Natural killer cell (primary cell): ENCODE data around the gene RASGRP2. TPM values are rescaled to one million over a fixed set of nuclear protein-coding genes. Genes with fewer than 3 reads are reported as not detected.

Experiments used
- ATAC-seq, 3 donors: fragments of 150-1000 bp in 2 of 3; fragments of 200-7000 bp in 1 of 3; cut with Tn5 transposase; 1 replicate in 1 of 3; 2 replicates in 2 of 3; pipeline ENCODE4 v1.10.0; 2021; ENCODE audit warnings: mild to moderate bottlenecking in 2 of 3, moderate library complexity in 2 of 3
- DNase-seq, 2 donors: peaks; one replicate each; pipeline versions ENCODE4 v3.0.0 to v3.0.0-alpha.2; 2013 to 2021; ENCODE audit warnings: mixed read lengths in 1 of 2
- H3K27ac ChIP-seq: one replicate; pipeline ENCODE4 v1.5.1; 2013; ENCODE audit warnings: mild to moderate bottlenecking, low read length
- H3K27me3 ChIP-seq: one replicate; pipeline ENCODE4 v1.6.1; 2013; ENCODE audit warnings: low read length; ENCODE audit not compliant: control insufficient read depth, insufficient read depth
- H3K36me3 ChIP-seq: one replicate; pipeline ENCODE4 v1.6.1; 2013; ENCODE audit warnings: low read length; ENCODE audit not compliant: control insufficient read depth, insufficient read depth
- H3K4me1 ChIP-seq: one replicate; pipeline ENCODE4 v1.6.1; 2013; ENCODE audit warnings: low read length; ENCODE audit not compliant: control insufficient read depth, insufficient read depth
- H3K4me3 ChIP-seq: one replicate; pipeline ENCODE4 v1.5.1; 2013; ENCODE audit warnings: low read length
- H3K9me3 ChIP-seq: one replicate; pipeline ENCODE4 v1.6.1; 2013; ENCODE audit warnings: low read length; ENCODE audit not compliant: control insufficient read depth, insufficient read depth
- H3K27ac Mint-ChIP-seq, 2 donors: one replicate each; pipeline ENCODE4 v1.8.0; 2022; ENCODE audit warnings: mild to moderate bottlenecking in 2 of 2, mixed read lengths in 2 of 2, moderate library complexity in 1 of 2
- H3K27me3 Mint-ChIP-seq, 2 donors: one replicate each; pipeline ENCODE4 v1.8.0; 2022; ENCODE audit warnings: low read depth in 2 of 2, mixed read lengths in 2 of 2
- H3K36me3 Mint-ChIP-seq: one replicate; pipeline ENCODE4 v1.8.0; 2022; ENCODE audit warnings: mixed read lengths
- H3K4me1 Mint-ChIP-seq, 2 donors: one replicate each; pipeline ENCODE4 v1.8.0; 2022; ENCODE audit warnings: mixed read lengths in 2 of 2
- H3K4me3 Mint-ChIP-seq: one replicate; pipeline ENCODE4 v1.8.0; 2022; ENCODE audit warnings: mild to moderate bottlenecking, moderate library complexity, mixed read lengths
- H3K9me3 Mint-ChIP-seq, 2 donors: one replicate each; pipeline ENCODE4 v1.8.0; 2022; ENCODE audit warnings: mixed read lengths in 2 of 2
- WGBS: methylation state at CpG from one replicate; pipeline ENCODE4 v1.1.7; 2013; ENCODE audit warnings: missing lambda C conversion rate; ENCODE audit not compliant: insufficient coverage; 5-methylcytosine and 5-hydroxymethylcytosine counted together
- intact Hi-C: fragments of 100-400 bp; cut with micrococcal nuclease; formaldehyde crosslinking; loops from one replicate; pipeline ENCODE4 v1.14.2; 2022
- total RNA-seq, 4 donors: library from RNA; stranded (reverse); fragments of 120-200 nt in 1 of 4; gene quantifications; one replicate each; pipeline versions ENCODE4 v1.2.3 to v1.2.4, GENCODE V29; 2013 to 2022
- TF ChIP-seq, protein P1 (sequence below): fragments of 200-600 bp; IDR thresholded peaks from one replicate; pipeline ENCODE4 v1.8.0; 2022; ENCODE audit warnings: antibody characterized with exemption

RASGRP2 gene
- total RNA-seq, 3 donors from 2014 or later (not counting 1 experiment from before 2014, with no cell fraction given): 371 to 417 (median 394) TPM

DNA sequence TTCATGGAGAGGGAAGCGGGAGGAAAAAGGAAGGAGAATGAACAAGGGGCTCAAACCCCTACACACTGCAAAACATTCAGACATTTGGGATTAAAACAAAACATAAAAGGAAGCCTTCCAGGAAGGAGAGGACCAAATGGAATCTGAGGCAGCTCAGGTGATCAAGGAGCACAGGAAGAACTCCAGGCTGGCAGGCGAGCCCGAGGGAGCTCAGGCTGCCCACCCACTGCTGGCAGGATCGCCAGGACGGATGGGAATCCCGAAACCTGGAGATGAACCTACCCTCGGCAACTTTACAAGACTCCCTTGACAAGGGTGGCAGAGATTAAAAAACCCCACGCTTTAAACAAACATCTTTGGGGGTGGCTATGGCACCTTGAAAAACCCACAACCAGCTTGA lies 20.8 kb upstream of the RASGRP2 start:
- WGBS: 68% methylated on average over 7 of the region's 8 CpGs
- Mint-ChIP-seq H3K4me3 (peak overlapping the region; percentile 83), H3K9me3 (no peaks in the 10 kb centered on the region), H3K4me1 (peaks cover 84 to 91% of the 10 kb centered on the region in 2 donors), H3K36me3 (peaks cover 27% of the 10 kb centered on the region), H3K27me3 (no peaks in the 10 kb centered on the region), H3K27ac (peak overlapping the region; percentile 95 to 96)
- intact Hi-C loops: loop anchor here (2.0 kb wide), 1 partner anchor 14 kb away; the partner anchor contains the start of gene SF1
- ATAC-seq (no peak), DNase-seq (no peak)
- Histone ChIP-seq H3K4me3 (no peak overlapping the region), H3K36me3 (peaks cover 56% of the 10 kb centered on the region), H3K9me3 (no peaks in the 10 kb centered on the region), H3K4me1 (peaks cover 86% of the 10 kb centered on the region), H3K27ac (peak overlapping the region; percentile 59), H3K27me3 (no peaks in the 10 kb centered on the region)
- TF ChIP-seq, protein P1, sequence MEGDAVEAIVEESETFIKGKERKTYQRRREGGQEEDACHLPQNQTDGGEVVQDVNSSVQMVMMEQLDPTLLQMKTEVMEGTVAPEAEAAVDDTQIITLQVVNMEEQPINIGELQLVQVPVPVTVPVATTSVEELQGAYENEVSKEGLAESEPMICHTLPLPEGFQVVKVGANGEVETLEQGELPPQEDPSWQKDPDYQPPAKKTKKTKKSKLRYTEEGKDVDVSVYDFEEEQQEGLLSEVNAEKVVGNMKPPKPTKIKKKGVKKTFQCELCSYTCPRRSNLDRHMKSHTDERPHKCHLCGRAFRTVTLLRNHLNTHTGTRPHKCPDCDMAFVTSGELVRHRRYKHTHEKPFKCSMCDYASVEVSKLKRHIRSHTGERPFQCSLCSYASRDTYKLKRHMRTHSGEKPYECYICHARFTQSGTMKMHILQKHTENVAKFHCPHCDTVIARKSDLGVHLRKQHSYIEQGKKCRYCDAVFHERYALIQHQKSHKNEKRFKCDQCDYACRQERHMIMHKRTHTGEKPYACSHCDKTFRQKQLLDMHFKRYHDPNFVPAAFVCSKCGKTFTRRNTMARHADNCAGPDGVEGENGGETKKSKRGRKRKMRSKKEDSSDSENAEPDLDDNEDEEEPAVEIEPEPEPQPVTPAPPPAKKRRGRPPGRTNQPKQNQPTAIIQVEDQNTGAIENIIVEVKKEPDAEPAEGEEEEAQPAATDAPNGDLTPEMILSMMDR: no peak

- H3K27ac ChIP-seq: peak overlapping the region; percentile 59
- ATAC-seq: peak; percentile 49 to 58 (median 56)
- H3K27me3 Mint-ChIP-seq: no peaks in the 10 kb centered on the region
- H3K27ac Mint-ChIP-seq: peak overlapping the region; percentile 95 to 96
- H3K36me3 Mint-ChIP-seq: peaks cover 21% of the 10 kb centered on the region
- H3K36me3 ChIP-seq: peaks cover 50% of the 10 kb centered on the region
- peak; percentile 58 to 82 for DNase-seq
- H3K9me3 ChIP-seq: no peaks in the 10 kb centered on the region
- H3K4me3 ChIP-seq: peak overlapping the region; percentile 9
- TF ChIP-seq, protein P1: no peak
- WGBS: 9% methylated on average over 9 of the region's 11 CpGs
- intact Hi-C loops: loop anchor here (2.0 kb wide), 1 partner anchor 15 kb away; the partner anchor contains the start of gene SF1
- H3K4me1 Mint-ChIP-seq: peaks cover 85 to 92% of the 10 kb centered on the region in 2 donors
- peak overlapping the region; percentile 83 for H3K4me3 Mint-ChIP-seq
- H3K27me3 ChIP-seq: no peaks in the 10 kb centered on the region
- no peaks in the 10 kb centered on the region for H3K9me3 Mint-ChIP-seq
- H3K4me1 ChIP-seq: peaks cover 92% of the 10 kb centered on the region
These were observed 20.2 kb upstream of the RASGRP2 start for GRCh38 chr11:64764040-64764611.

DNA sequence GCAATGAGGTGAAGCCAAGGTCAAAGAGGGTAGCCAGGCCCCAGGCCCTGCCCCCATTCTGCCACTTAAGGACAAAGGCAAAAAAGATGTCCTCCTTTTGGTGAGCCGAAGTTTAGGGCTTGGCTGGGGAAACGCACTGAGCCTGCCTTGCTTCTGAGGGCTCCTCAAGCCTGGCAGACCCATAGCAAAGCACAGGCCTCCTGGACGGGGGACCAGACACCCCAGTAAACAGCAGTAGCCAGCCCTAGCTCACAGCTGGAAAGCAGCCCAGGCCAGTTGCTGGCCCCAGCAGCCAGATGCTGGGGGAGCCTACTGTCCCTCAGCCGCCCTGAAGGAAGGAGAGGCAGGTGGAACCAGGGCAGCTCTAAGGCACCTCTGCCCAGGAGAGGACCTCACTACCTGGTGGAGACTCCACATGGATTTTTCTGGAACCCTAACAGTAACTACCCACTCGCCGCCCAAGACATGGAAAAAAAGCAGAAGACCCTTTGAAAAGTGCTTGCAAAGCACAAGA lies 19.6 kb upstream of the RASGRP2 start:
- Mint-ChIP-seq H3K4me1 (peaks cover 84 to 89% of the 10 kb centered on the region in 2 donors), H3K36me3 (peaks cover 16% of the 10 kb centered on the region), H3K9me3 (no peaks in the 10 kb centered on the region), H3K27me3 (no peaks in the 10 kb centered on the region), H3K4me3 (peak overlapping the region; percentile 83), H3K27ac (peak overlapping the region; percentile 95 to 96)
- no peaks in the 10 kb centered on the region for H3K9me3 ChIP-seq
- peak overlapping the region; percentile 59 for H3K27ac ChIP-seq
- H3K27me3 ChIP-seq: no peaks in the 10 kb centered on the region
- peaks cover 44% of the 10 kb centered on the region for H3K36me3 ChIP-seq
- DNase-seq (peak in 1 of 2 donors; percentile 47), ATAC-seq (peak in 2 of 3 donors; percentile 1 to 3)
- intact Hi-C loops: loop anchor here (2.0 kb wide), 1 partner anchor 15 kb away; the partner anchor contains the start of gene SF1
- WGBS: 50% methylated on average over 6 of the region's 6 CpGs
- peaks cover 98% of the 10 kb centered on the region for H3K4me1 ChIP-seq
- no peak overlapping the region for H3K4me3 ChIP-seq
- TF ChIP-seq, protein P1: no peak
